Mesodermal cell (in vitro differentiated cells): ENCODE measurements around the gene ERBB2.

Experiments
- H3K27ac ChIP-seq: 2 replicates; pipeline ENCODE4 v1.7.0; 2013; ENCODE audit warnings: mild to moderate bottlenecking, low read depth, low read length, moderate library complexity; ENCODE audit not compliant: severe bottlenecking
- H3K36me3 ChIP-seq: 2 replicates; pipeline ENCODE4 v1.7.1; 2013; ENCODE audit warnings: mild to moderate bottlenecking, low read length, moderate library complexity; ENCODE audit not compliant: control insufficient read depth, insufficient read depth
- H3K4me1 ChIP-seq: one replicate; pipeline ENCODE4 v1.7.1; 2013; ENCODE audit warnings: mild to moderate bottlenecking, low read length; ENCODE audit not compliant: insufficient read depth, control insufficient read depth, poor library complexity, severe bottlenecking
- H3K4me3 ChIP-seq: 2 replicates; pipeline ENCODE4 v1.7.0; 2013; ENCODE audit warnings: low read length, control low read depth, mild to moderate bottlenecking; ENCODE audit not compliant: insufficient read depth, poor library complexity, severe bottlenecking; ENCODE audit errors: extremely low read depth
- H3K9me3 ChIP-seq: 2 replicates; pipeline ENCODE4 v1.7.1; 2013; ENCODE audit warnings: mild to moderate bottlenecking, low read length, moderate library complexity; ENCODE audit not compliant: control insufficient read depth
- WGBS, 2 experiments: methylation state at CpG; one replicate each; pipeline ENCODE4 v1.1.5; 2013; ENCODE audit warnings: missing lambda C conversion rate in 2 of 2; ENCODE audit not compliant: insufficient coverage in 2 of 2; 5-methylcytosine and 5-hydroxymethylcytosine counted together

The ERBB2 gene

GRCh38 chr17:39752241-39752881 is 52.5 kb downstream of the ERBB2 start:
- Histone ChIP-seq H3K9me3 (no peaks in the 10 kb centered on the region), H3K4me1 (peaks cover 13% of the 10 kb centered on the region), H3K27ac (no peak overlapping the region), H3K36me3 (no peaks in the 10 kb centered on the region), H3K4me3 (no peak overlapping the region)
- 79 to 81% methylated on average over 7 to 11 of the region's 13 CpGs for WGBS, 2 experiments

GRCh38 chr17:39753514-39754160 is 53.8 kb downstream of the ERBB2 start:
- Histone ChIP-seq H3K36me3 (no peaks in the 10 kb centered on the region), H3K4me1 (peaks cover 19% of the 10 kb centered on the region), H3K27ac (peak overlapping the region; percentile 69), H3K4me3 (peak overlapping the region; percentile 48), H3K9me3 (no peaks in the 10 kb centered on the region)
- WGBS, 2 experiments: 15 to 23% methylated on average over 37 to 42 of the region's 55 CpGs

- Histone ChIP-seq H3K36me3 (no peaks in the 10 kb centered on the region), H3K9me3 (no peaks in the 10 kb centered on the region), H3K27ac (peak overlapping the region; percentile 69), H3K4me1 (peaks cover 19% of the 10 kb centered on the region), H3K4me3 (peak overlapping the region; percentile 48)
- WGBS, 2 experiments: 0% methylated on average over 52 to 63 of the region's 91 CpGs
Measured at GRCh38 chr17:39754161-39754957, 54.5 kb downstream of the ERBB2 start.

- H3K36me3 ChIP-seq: no peaks in the 10 kb centered on the region
- H3K9me3 ChIP-seq: no peaks in the 10 kb centered on the region
- 23% methylated on average over 6 to 11 of the region's 21 CpGs for WGBS, 2 experiments
- H3K27ac ChIP-seq: no peak overlapping the region
- peaks cover 19% of the 10 kb centered on the region for H3K4me1 ChIP-seq
- H3K4me3 ChIP-seq: peak overlapping the region; percentile 48
Measured at GRCh38 chr17:39754958-39755553, 55.2 kb downstream of the ERBB2 start.

- no peak overlapping the region for H3K4me3 ChIP-seq
- peaks cover 19% of the 10 kb centered on the region for H3K4me1 ChIP-seq
- H3K27ac ChIP-seq: no peak overlapping the region
- WGBS, 2 experiments: 70 to 76% methylated on average over 6 to 11 of the region's 18 CpGs
- no peaks in the 10 kb centered on the region for H3K36me3 ChIP-seq
- H3K9me3 ChIP-seq: no peaks in the 10 kb centered on the region
Measured at GRCh38 chr17:39755554-39756379, 55.9 kb downstream of the ERBB2 start.

GRCh38 chr17:39756380-39757079 is 56.7 kb downstream of the ERBB2 start:
- Histone ChIP-seq H3K27ac (no peak overlapping the region), H3K9me3 (no peaks in the 10 kb centered on the region), H3K4me3 (no peak overlapping the region), H3K36me3 (no peaks in the 10 kb centered on the region), H3K4me1 (peaks cover 19% of the 10 kb centered on the region)
- 40 to 77% methylated on average over 1 to 5 of the region's 7 CpGs for WGBS, 2 experiments

- WGBS, 2 experiments: 100% methylated on average over 1 of the region's 4 CpGs; no CpG with 5 or more reads in 1 of the 2 experiments
- no peak overlapping the region for H3K27ac ChIP-seq
- no peak overlapping the region for H3K4me3 ChIP-seq
- H3K4me1 ChIP-seq: peaks cover 19% of the 10 kb centered on the region
- H3K9me3 ChIP-seq: no peaks in the 10 kb centered on the region
- no peaks in the 10 kb centered on the region for H3K36me3 ChIP-seq
Measured at GRCh38 chr17:39757176-39757662, 57.4 kb downstream of the ERBB2 start.

GRCh38 chr17:39757931-39758873 is 58.3 kb downstream of the ERBB2 start:
- Histone ChIP-seq H3K9me3 (no peaks in the 10 kb centered on the region), H3K4me1 (peaks cover 19% of the 10 kb centered on the region), H3K27ac (no peak overlapping the region), H3K4me3 (no peak overlapping the region), H3K36me3 (no peaks in the 10 kb centered on the region)
- WGBS, 2 experiments: 81 to 90% methylated on average over 7 to 10 of the region's 12 CpGs

- WGBS, 2 experiments: 94 to 98% methylated on average over 4 to 5 of the region's 5 CpGs
- Histone ChIP-seq H3K4me1 (peaks cover 19% of the 10 kb centered on the region), H3K4me3 (no peak overlapping the region), H3K36me3 (no peaks in the 10 kb centered on the region), H3K9me3 (no peaks in the 10 kb centered on the region), H3K27ac (no peak overlapping the region)
Measured at GRCh38 chr17:39759204-39759603, 59.3 kb downstream of the ERBB2 start.
